CD4-positive, alpha-beta T cell treated with Interleukin-10 for 1 hour (primary cell): ENCODE measurements around the gene BTBD2.

ENCODE experiments used
- DNase-seq: peaks from one replicate; pipeline ENCODE4 v3.0.0-alpha.2; 2020

The BTBD2 gene

DNA sequence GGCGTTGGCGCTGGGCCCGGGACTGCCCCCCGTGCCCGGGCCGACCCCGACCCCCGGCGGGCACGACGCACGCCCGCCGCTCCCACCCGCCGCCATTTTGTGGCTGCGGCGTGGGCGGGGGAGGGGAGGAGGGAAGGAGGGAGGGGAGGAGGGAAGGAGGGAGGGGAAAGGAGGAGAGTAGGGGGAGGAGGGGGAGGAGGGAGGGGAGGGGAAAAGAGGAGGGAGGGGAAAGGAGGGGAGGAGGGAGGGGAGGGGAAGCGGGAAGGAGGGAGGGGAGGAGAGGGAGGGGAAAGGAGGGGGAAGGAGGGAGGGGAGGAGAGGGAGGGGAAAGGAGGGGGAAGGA, at the start of gene BTBD2:
BTBD2 (minus strand) TSS at position 107 of the 343 bp plus-strand sequence; CDS start at position 96, 11 bp downstream.
- peak; percentile 64 for DNase-seq

DNA sequence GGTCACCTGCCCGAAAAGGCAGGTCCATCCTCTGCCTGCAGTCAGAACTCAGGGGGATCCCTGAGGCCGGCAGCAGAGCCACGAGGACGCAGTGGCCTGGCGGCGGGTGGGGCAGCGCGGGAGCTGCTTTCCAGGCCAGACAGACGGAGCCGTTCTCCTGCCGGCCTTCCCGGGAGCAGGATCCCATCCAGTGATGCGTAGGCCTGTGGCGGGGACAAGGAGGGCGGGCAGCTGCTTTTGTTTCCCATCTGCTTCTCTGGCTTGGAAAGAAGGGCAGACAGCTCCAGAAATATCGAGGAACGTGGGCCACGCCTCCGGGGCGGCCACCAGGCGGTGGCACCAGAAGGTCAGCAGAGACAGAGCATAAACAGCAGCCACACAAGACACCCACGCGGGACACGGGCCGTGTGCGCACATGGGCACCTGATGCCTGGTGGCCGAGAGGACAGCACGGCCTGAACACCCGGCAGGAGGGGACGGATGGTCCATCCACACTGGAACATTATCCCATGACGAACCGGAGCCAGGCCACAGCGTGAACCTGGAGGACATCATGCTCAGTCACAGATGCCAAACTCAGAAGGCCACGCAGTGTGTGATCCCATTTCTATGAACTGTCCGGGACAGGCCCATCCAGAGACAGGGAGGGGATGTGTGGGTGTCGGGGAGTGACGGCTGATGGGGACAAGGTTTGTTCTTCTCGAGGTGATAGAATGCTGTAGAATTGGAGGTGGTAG, 49.4 kb upstream of the BTBD2 start:
- no peak for DNase-seq

DNA sequence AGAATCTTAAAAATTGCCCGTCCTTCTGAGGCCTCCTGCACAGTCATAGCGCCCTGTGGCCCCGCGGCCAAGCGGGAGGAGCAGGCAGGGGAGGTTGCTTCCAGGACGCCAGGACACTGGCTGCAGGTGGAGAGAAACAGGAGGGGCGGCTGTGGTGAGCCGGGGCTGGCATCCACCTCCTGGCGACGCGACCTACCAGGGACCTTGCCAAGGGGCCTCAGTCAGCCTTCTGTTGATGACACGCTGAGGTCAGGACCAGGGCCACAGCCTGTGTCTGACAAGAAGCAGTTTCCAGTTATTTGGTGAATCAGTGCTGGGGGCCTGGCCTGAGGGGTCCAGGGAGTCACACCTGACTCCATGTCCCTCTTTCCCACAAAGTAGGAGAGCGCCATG, 48.9 kb upstream of the BTBD2 start:
- DNase-seq = no peak

DNA sequence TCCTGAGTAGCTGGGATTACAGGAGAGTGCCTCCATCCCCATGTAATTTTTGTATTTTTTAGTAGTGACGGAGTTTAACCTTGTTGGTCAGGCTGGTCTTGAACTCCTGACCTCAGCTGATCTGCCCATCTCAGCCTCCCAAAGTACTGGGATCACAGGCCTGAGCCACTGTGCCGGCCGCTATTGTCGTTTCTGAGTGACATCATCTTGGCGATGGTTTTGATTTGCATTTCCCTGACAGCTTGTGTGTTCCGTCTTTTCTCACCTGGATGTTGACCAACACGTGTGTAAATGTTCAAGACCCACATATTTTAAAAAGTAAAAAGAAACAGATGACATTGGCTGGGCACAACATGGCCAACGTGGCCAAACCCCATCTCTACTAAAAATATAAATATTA, 48.3 kb upstream of the BTBD2 start:
- no peak for DNase-seq

DNA sequence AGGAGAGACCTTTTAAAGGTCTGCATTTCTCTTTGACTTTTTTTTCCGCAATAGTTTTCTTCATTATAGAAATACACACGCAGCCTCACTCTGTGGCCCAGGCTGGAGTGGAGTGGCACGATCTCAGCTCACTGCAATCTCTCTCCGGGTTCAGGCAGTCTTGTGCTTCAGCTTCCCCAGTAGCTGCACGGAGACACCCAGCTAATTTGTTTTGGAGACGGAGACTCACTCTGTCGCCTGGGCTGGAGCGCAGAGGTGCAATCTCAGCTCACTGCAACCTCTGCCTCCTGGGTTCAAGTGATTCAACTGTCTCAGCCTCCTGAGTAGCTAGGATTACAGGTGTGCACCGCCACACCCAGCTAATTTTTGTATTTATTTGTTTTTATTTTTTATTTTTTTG, 47.3 kb upstream of the BTBD2 start:
- no peak for DNase-seq

DNA sequence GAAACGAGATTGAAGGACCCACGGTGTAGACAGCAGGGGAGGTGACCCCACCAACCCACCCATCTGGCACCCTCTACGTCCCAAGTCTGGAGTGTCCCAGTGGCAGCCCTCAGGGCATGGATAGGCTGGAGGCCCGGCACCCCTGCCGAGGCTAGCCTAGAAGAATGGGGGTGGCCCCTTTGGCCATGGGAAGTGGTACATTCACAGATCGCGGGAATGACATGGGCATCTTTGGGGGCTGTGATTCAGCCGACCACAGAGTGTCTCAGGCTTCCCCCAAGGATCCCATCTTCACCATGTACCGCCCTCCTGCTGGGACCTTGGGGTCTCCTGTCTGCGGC, 46.8 kb upstream of the BTBD2 start:
- no peak for DNase-seq

DNA sequence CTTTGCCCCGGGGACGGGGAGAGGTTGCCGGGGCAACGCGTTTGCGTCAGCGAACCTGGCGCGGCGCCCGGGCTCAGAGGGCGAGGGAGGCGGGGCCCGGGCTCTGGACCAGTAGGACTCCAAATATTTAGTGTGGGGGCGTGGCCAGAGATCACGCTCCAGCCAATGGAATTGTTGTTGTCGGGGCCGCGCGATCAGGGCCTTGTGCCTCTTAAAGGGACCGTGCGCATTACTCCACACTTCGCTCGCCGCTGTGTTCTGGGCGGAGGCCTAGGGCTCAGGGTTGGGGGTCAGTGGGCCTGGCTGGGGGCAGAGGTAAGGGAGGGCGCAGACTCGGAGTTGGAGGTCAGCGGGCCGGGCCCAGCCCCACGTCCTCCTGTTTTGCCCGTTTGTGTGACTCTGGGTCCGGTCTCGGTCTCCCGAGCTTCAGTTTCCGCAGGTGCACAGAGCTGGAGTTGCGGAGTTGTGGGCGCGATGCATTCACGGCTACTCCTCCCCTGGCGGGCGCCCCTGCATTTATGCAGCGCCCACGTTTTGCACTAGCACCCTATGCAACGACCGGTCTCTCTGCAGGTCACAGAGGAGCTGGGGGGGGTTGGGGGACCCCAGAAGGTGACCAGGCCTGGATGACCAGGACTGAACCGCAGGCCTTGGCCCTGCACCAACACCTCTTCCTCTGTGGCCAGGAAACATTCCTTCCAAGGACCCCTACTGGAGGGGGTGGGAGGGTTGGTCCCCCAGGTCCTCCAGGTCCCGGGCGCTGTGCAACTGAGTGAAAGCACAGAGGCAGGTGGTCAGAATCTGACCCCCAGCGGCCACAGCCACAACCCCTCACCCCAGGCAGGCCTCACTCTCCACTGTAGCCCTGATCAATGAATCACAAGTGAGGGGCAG, 46.2 kb upstream of the BTBD2 start:
- DNase-seq = peak; percentile 99

DNA sequence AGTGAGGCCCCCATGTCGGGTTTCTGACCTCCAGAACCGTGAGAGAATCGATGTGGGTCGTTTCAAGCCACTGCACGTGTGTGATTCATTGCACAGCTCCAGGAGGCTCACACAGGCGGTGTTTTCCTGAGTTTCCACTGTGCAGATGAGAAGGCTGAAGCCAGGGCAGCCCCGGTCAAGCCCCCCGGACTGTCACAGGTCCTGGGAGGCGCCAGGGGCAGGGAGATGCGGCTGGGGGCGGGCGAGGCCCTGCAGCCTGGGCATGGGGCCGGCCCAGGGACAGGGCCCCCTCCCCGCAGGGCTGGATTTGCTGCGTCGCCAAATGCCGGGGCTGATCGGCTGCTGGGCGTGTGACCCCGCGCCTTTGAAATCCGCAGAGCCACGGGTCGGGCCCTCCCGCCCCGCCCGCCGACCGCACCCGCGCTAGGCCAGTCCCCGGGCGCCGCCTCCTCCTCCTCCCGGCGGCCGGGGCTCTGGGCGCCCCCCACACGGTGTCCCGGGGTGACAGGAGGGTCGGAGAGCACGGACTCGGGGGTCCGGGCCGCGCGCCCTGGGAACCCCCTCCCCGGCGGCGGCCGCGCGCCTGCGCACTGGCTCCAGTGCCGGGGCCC, 45.5 kb upstream of the BTBD2 start:
- no peak for DNase-seq

DNA sequence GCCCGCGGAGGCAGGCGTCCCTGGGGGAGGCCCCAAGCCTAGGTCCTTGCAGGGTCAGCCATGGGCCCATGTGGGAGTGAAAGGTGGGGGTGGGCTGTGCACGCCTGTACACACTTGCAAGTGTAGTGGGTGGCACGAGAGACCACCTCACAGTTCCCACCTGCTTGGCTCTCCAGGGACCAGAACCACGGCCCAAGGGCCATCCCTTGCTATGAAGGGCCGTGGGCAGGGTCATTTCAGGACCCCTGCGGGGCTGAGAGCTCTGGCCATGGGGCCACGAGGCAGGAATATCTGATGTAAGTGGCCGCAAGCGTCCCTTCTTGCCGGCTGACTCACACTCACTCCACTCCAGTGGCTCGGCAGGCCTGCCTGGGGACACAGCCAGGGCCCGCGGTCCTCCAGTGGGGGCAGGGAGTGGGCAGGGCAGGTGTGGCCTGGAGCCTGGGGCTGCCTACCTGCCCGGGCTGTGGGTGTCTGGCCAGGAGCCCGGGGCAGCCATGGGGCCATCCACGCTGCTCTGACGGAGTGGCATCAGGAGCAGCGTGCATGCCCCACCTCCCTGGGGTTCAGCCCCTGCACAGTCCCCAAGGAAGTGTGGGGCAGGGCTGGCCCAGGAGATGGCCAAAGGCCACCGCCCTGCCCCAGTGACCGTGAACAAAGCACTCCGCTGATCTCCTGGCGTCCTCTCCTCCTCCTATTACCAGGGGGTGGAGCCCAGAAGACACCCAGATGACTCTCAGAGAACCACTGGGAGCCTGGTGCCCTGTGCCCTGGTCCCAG, 44.1 kb upstream of the BTBD2 start:
- no peak for DNase-seq

DNA sequence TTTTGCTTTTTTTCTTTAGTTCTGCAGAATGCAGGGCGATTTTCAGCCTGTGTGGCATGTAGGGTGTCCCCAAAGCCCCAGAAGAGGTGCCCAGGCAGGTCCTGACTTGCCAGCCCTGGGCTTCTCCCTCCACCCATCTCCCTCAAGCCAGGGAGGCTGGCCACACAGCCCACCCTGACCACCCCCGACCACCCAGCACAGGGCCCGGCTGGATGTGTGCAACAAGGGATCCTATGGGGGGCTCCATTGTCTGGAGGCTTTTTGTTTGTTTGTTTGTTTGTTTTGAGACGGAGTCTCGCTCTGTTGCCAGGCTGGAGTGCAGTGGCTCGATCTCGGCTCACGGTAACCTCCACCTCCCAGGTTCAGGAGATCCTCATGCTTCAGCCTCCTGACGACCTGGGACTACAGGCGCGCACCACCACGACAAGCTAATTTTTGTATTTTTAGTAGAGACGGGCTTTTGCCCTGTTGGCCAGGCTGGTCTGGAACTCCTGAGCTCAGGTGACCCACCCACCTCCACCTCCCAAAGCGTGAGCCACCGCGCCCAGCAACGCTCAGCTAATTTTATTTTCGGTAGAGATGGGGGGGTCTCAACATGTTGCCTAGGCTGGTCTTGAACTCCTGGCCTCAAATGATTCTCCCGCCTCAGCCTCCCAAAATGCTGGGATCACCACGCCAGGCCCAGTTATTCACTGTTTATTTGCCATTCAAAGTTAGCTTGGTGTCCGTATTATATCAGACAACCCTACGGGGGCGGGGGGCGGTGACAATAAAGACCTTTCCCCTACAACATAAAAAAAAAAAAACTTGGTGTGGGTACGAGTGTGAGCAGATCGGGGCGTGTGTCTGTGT, 43.3 kb upstream of the BTBD2 start:
- no peak for DNase-seq

DNA sequence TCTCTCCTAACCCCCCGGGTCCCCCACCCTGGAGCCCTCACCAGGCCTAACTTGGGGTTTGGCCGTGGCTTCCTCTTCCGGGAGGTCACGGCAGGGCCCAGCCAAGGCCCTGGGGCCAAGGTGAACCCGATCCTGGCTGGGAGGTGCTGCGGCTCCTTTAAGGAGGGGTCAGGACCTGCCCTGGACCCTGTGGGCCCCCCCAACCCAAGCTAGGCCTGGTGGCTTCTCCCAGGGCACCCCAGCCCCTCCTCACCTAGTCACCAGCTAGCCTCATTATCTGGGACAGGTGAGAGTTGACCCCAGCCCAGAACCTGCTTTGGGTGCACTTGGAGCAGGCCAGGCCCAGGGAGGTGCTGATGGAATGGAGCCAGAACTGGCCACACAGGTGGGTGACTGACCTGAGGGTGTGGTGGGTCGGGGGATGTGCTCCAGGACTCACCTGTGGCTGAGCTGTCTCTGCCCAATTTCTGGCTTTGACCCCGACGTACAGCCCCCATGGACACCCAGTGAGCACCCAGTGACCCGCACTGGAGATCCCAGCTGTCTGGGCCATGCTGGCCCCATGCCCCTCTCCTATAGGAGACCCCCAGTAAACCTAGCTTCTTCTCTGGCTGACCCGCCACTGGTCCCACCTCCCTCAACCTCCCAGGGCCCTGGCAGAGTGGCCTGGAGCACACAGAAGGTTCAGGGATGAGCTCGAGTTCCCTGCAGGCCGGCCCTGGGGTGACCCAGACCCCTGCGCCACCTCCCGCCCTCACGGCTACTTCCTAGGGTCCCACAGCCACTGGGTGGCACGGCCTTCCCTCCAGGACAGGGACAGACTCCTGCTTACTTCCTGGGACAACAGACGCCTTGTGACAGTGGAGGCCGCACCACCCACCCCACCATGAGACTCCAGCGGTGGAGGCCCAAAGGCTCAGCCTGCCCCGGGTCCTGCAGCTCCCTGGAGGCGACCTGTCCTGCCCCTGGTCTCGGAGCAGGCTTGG, 42.3 kb upstream of the BTBD2 start:
- no peak for DNase-seq

DNA sequence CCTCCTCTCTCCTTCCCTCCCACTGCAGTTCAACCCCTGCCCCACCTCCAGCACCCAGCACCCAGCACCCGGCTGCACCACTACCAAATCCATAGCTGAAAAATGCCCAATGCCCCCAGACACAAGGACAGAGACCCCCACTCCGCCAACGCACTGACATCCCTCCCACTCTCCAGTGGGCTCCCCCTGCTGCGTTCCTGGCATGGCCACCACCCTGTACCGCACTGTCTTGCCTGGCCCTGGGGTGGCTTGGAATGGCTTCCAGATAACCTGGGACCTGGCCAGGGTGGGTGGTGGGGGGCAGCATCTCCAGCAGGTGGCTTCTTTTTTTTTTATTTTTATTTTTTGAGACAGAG, 41.3 kb upstream of the BTBD2 start:
- peak; percentile 43 for DNase-seq

DNA sequence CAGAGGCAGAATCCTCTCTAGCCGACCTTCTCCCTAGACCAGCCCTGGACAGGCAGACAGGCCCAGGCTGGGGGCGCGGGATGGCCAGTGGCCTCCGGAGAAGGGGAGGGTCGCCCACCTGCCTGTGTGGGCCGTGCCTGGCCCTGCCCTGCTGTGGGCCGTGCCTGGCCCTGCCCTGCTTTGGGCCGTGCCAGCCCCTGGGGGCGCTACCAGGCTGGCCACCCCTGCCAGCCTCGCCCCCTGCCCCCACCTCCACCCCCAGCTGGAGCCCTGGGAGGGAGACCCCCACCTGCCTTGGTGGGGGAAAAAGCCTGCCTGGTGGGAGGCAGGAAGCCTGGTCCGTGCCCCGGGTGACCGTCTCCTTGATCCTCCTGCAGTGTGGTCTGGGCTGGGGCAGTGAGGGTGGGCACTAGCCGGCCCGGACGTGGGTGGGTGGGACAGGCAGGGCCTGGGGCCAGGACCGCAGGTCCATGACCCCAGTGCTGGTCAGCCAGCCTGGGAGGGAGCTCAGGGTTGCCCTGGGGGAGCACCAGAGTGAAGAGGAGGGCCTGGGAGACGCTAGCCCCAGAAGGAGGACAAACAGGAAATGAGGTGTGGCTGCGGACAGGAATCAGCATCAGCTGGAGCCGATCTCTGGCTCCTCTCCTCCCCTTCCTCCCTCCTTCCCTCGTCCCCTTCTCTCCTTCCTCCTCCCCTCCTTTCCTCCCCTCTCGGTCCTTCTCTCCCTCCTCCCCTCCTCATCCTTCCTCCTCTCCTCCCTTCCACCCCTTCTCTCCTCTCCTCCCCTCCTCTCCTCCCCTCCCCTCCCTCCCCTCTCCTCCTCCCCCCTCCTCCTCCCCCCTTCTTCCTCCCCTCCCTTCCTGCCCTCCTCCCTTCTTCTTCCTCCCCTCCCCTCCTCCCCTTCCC, 40.7 kb upstream of the BTBD2 start:
- DNase-seq = peak; percentile 53

DNA sequence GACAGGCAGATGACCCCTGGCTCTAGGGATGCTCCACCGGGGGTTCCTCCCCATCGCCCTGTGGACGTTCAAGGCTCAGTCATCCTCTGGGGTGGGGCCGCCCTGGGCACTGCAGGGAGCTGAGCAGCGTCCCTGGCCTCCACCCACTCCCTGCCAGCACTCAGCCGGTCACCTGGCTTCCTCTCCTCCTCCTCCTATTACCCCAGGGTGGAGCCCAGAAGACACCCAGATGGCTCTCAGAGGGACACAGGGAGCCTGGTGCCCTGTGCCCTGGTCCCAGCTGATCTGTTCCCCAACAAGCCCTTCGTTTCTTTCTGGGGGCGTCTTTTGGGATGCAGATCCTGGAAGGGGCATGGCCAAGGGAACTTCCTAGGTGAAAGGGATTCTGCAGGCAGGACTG, 39.2 kb upstream of the BTBD2 start:
- DNase-seq = no peak

DNA sequence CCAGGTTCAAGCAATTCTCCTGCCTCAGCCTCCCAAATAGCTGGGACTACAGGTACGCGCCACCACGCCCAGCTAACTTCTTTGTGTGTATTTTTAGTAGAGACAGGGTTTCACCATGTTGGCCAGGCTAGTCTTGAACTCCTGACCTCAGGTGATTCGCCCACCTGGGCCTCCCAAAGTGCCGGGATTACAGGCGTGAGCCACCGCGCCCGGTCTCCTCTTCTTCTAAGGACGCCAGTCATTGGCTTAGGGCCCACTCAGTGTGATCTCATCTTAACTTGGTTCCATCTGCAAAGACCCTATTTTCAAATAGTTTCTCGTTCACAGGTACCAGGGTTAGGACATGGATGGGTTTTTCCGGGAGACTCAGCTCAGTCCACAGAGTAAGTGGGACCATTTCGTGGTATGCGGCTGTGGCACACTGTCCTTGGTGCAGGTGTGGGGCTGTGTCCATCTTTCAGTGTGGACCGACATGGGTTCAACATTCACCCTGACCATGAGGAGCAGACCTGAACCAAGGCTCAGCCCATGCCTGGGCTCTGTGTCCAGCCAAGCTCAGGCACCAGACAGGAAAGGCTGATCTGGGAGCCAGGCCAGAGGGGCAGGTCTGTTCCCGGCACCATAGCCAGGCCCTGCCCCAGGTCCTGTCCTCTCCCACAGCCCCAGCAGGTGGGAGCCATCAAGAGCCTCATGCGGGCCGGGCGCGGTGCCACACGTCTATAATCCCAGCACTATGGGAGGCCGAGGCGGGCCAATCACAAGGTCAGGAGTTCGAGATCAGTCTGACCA, 38.3 kb upstream of the BTBD2 start:
- no peak for DNase-seq

DNA sequence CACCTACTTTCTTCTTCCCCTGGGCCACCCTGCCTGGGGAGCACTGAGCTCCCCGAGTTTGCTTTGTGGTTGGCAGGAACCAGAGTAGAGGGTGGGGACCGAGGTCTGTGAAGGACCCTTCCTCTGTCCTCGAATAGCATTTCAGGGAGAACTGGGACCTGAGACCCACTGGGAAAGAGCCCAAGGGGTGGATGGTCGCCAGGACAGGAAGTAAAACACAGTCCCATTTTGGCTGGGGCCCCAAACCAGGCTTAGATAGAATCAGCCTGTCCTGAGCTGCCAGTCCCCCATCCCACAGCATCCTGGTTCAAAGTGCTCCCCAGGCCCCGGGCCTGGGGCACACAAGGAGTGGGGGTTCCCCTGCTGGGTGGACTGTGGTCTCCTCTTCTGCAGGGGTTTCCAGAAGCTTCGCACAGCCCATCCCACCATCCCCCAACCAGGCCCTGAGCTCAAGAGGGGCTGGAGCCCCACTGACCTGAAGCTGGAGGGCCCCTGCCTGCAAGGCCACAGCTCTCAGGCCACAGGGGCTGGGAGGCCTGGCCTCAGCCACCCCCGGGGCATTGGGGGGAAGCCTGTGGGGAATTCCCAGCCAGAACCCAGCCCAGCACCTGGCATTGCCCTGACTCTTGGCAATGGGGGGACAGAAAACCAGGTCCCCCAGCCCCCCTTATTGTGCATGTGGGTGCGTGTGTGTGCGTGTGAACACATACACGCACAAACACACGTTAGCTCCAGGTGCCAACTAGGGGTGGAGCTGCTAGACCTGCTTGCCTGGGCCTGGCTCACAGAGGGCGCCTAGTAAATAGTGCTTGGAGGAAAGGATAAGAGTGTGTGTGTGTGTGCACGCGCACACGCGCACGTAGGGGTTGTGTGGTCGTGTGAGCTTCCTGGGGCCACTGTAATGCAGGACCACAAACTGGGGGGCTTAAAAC, 36.5 kb upstream of the BTBD2 start:
- peak; percentile 78 for DNase-seq

DNA sequence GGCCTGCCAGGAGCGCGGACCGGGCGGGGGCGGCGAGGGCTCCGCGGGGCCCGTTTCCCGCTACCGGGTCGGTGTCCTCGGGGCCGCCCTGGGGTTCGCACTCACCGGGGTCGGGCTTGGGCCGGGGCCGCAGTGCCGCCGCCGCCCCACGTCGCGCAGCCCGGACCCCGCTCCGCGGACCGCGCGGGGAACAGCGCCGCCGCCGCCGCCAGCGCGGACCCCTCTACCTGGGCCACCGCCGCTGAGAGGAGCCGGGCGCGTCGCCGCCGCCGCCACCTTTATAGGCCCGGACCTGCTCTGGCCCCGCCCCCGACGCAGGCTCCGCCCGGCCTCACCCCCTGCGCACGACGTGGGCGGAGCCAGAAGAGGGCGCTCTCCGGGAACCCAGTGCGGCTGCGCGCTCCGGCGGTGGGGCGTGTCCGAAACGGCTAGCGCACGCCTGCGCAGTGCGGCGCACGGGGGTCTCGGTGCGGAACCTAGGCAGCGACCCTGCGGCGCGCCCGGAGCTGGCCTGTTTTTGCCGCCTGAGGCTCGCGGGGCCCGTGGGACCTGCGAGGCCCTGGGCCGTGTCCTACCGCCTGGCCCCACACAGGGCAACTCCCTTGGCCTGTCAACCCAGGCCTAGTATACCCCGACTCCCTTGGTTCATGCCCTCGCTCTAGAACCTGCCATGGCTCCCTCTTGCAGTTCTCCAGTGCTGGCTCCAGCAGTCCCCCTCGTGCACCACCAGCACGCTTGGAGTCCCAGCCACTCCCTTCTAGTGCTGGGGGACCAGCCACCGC, 35.7 kb upstream of the BTBD2 start, which contains the start of gene MKNK2:
MKNK2 (minus strand) TSS at position 254 of the 782 bp plus-strand sequence. CDS start 393 bp downstream, outside the sequence.
- peak; percentile 92 for DNase-seq
